HFFc6 (cell line): ENCODE data around the gene MINPP1. TPM values are rescaled to one million over a fixed set of nuclear protein-coding genes. Genes with fewer than 3 reads are reported as not detected.
A peak's percentile ranks its signal among the peaks of the same experiment; 100 is the strongest.

Experiments
- DNase-seq: peaks from one replicate; pipeline ENCODE4 v3.0.0-alpha.2; 2018
- H3K27ac Mint-ChIP-seq: 2 replicates; pipeline ENCODE4 v1.8.0; 2020; ENCODE audit warnings: mild to moderate bottlenecking, mixed read lengths
- H3K27me3 Mint-ChIP-seq: 2 replicates; pipeline ENCODE4 v1.8.0; 2021; ENCODE audit warnings: mild to moderate bottlenecking, moderate library complexity, mixed read lengths; ENCODE audit not compliant: insufficient read depth
- H3K36me3 Mint-ChIP-seq: 2 replicates; pipeline ENCODE4 v1.8.0; 2021; ENCODE audit warnings: low read depth, mixed read lengths
- H3K4me1 Mint-ChIP-seq: 2 replicates; pipeline ENCODE4 v1.8.0; 2020; ENCODE audit warnings: low read depth, mixed read lengths
- H3K4me3 Mint-ChIP-seq: 2 replicates; pipeline ENCODE4 v1.8.0; 2020; ENCODE audit warnings: mild to moderate bottlenecking, moderate library complexity, mixed read lengths
- H3K9me3 Mint-ChIP-seq: 2 replicates; pipeline ENCODE4 v1.8.0; 2020; ENCODE audit warnings: mild to moderate bottlenecking, mixed read lengths
- CTCF ChIP-seq: fragments of 200-600 bp; sonication (generic); IDR thresholded peaks from 2 replicates; pipeline ENCODE4 v1.5.0; 2021; ENCODE audit warnings: antibody characterized with exemption, mild to moderate bottlenecking
- total RNA-seq, 6 experiments: library from RNA; stranded (reverse); fragmentation: NEBNext Ultra II Directional; extraction: Animal tissue kit (Norgen Biotek cat#: 25700); gene quantifications; 2 replicates in 1 of 6; 3 replicates in 5 of 6; pipeline ENCODE4 v1.2.3, GENCODE V29; 2021

The MINPP1 gene
- total RNA-seq, 6 experiments from 2014 or later: 32.5 to 41.4 (median 37.0) TPM

- Mint-ChIP-seq H3K27me3 (no peaks in the 10 kb centered on the region), H3K27ac (peak overlapping the region; percentile 70), H3K4me1 (peaks cover 84% of the 10 kb centered on the region), H3K4me3 (peak overlapping the region; percentile 38; the same call in 1 of the 2 replicates), H3K36me3 (peaks cover 34% of the 10 kb centered on the region), H3K9me3 (no peaks in the 10 kb centered on the region)
- no peak for TF ChIP-seq CTCF
- DNase-seq: peak; percentile 57
These were observed 46.0 kb downstream of the MINPP1 start for GRCh38 chr10:87550741-87551140.

- DNase-seq: no peak
- Mint-ChIP-seq H3K4me3 (no peak overlapping the region), H3K27me3 (no peaks in the 10 kb centered on the region), H3K36me3 (peaks cover 33% of the 10 kb centered on the region), H3K4me1 (peaks cover 78% of the 10 kb centered on the region), H3K9me3 (no peaks in the 10 kb centered on the region), H3K27ac (peak overlapping the region; percentile 70)
- TF ChIP-seq CTCF: no peak
These were observed 46.6 kb downstream of the MINPP1 start for GRCh38 chr10:87551326-87551725.

- Mint-ChIP-seq H3K27ac (peak overlapping the region; percentile 32; the same call in 1 of the 2 replicates), H3K27me3 (no peaks in the 10 kb centered on the region)
- no peak for DNase-seq
These were observed 47.7 kb downstream of the MINPP1 start for GRCh38 chr10:87552248-87552929.

GRCh38 chr10:87557409-87557808 lies 52.7 kb downstream of the MINPP1 start:
- no peak for TF ChIP-seq CTCF
- no peak overlapping the region for H3K4me3 Mint-ChIP-seq
- peaks cover 19% of the 10 kb centered on the region for H3K4me1 Mint-ChIP-seq
- peaks cover 4% of the 10 kb centered on the region for H3K9me3 Mint-ChIP-seq
- H3K27ac Mint-ChIP-seq: no peak overlapping the region
- H3K27me3 Mint-ChIP-seq: no peaks in the 10 kb centered on the region; the same call in 1 of the 2 replicates
- H3K36me3 Mint-ChIP-seq: peaks cover 23% of the 10 kb centered on the region
- no peak for DNase-seq

More at GRCh38 chr10:87552248-87552929, 47.7 kb downstream of the MINPP1 start:
- TF ChIP-seq CTCF: no peak
- H3K4me3 Mint-ChIP-seq: peak overlapping the region; percentile 2; the same call in 1 of the 2 replicates
- peaks cover 67% of the 10 kb centered on the region for H3K4me1 Mint-ChIP-seq
- peaks cover 29% of the 10 kb centered on the region for H3K36me3 Mint-ChIP-seq
- H3K9me3 Mint-ChIP-seq: no peaks in the 10 kb centered on the region

- Mint-ChIP-seq H3K36me3 (peaks cover 24% of the 10 kb centered on the region), H3K9me3 (peaks cover 13% of the 10 kb centered on the region), H3K4me1 (peaks cover 12% of the 10 kb centered on the region), H3K27me3 (no peaks in the 10 kb centered on the region; the same call in 1 of the 2 replicates), H3K4me3 (no peak overlapping the region), H3K27ac (no peak overlapping the region)
- DNase-seq: no peak
- TF ChIP-seq CTCF: no peak
These were observed 53.6 kb downstream of the MINPP1 start for GRCh38 chr10:87558333-87558732.
